A549 treated with AZD9567 at 1 μM for 4 hours (cell line): ENCODE data around the gene CLEC9A. TPM values are rescaled to one million over a fixed set of nuclear protein-coding genes. Genes with fewer than 3 reads are reported as not detected.

ENCODE experiments used
- total RNA-seq: library from RNA; stranded (reverse); fragments of 200-300 nt; extraction: Qiagen RNA extraction; gene quantifications from 5 replicates; pipeline ENCODE4 v1.2.3, GENCODE V29; 2022; ENCODE audit not compliant: insufficient read depth

CLEC9A gene
- total RNA-seq = not detected in 5 replicates

DNA sequence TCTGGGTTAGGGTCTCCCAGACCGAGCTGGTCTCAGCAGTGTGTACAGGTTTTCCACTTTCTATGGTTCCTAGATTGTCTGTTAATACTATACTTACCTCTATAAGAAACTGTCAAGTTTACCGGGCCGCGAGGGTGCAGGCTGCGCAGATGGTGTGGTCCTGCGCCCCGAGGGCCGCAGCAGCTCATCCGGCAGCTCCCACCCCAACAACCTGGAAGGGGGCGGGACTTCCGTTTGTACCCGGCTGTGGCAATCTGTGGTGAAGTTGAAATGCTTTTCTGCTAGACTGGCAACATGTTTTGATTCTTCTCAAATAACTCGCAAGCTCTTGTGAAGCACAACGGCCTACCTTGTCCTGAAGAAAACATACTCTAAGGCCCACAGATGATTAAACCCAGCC, at the start of gene CLEC9A:
TSS of gene CLEC9A (plus strand) at position 237 of the 400 bp plus-strand sequence. CDS start 22,006 bp downstream, outside the sequence.

DNA sequence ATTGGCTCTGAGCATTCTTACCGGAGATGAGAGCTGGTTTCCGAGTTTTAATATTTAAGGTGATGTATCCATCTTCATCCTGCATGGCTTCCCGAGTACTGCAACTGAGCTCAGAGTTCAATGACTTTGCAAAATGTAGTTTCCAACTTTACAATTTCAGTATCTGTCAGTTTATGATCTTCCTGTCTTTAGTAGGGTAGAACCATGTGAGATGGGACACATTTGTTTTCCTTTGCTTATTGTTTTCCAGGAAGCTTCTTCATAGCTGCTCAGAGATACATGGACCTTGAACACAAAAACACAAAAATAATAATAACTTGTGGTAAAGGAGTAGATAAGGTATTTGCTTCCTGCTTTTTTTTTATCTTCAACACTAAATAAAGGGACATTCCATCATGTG, 31.5 kb upstream of the CLEC9A start, which contains the start of gene CLEC1B:
TSS of gene CLEC1B (minus strand) at position 106 of the 400 bp plus-strand sequence. CDS start at position 85, 21 bp downstream.

DNA sequence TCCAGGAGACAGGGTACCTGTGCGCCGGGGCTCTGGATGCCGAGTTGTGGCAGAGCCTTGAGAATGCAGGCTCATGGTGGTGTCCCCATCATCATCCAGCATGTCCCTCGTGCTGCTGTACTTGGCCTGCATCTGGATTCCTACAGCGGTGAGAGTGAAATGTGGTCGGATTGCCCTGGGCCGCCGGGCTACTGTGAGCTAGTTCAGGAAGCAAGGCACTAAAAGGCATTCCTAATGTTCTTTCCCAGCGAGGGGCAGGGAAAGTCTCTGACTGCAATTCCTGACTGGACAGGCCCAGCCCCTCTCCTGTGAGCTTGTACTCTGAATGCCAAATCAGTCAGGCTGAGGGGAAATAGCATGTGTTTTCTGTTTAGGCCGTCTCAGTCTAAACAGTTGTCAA, 68.3 kb downstream of the CLEC9A start, which contains the start of gene CLEC1A:
TSS of gene CLEC1A (minus strand) at position 195 of the 400 bp plus-strand sequence. CDS start at position 132, 63 bp downstream.

Other genes with a start within 250 kb of the CLEC9A start
- gene KLRF1, start 203.2 kb upstream of the CLEC9A start, total RNA-seq = not detected in 5 replicates
- gene CLEC2B, start 161.3 kb upstream of the CLEC9A start, total RNA-seq = 1.1 to 3.3 TPM (median 1.2 TPM) in 5 replicates
- not detected in 5 replicates for gene KLRF2, start 149.2 kb upstream of the CLEC9A start, total RNA-seq
- gene CLEC2A, start 98.3 kb upstream of the CLEC9A start, total RNA-seq = not detected in 5 replicates
- gene CLEC12A, start 59.3 kb upstream of the CLEC9A start, total RNA-seq = not detected in 5 replicates
- not detected in 5 replicates for gene CLEC1B, start 31.6 kb upstream of the CLEC9A start, total RNA-seq
- not detected in 5 replicates for gene CLEC12B, start 20.1 kb upstream of the CLEC9A start, total RNA-seq
- gene CLEC1A, start 68.3 kb downstream of the CLEC9A start, total RNA-seq = not detected in 5 replicates
- gene CLEC7A, start 99.5 kb downstream of the CLEC9A start, total RNA-seq = not detected in 5 replicates
- 0.60 to 3.7 TPM (median 1.5 TPM) in 5 replicates for gene OLR1, start 141.4 kb downstream of the CLEC9A start, total RNA-seq
- gene TMEM52B, start 148.3 kb downstream of the CLEC9A start, total RNA-seq = 0.02 to 0.31 TPM (median 0.19 TPM) in 3 of 5 replicates, not detected in the others
- 30.2 to 41.4 TPM (median 36.2 TPM) in 5 replicates for gene GABARAPL1, start 182.2 kb downstream of the CLEC9A start, total RNA-seq